AG09319 (cell line): ENCODE data around the gene CHST13.

Experiments
- DNase-seq: peaks from one replicate; pipeline ENCODE4 v3.0.0-alpha.2; 2010; ENCODE audit warnings: low read depth; ENCODE audit errors: extremely low read depth
- TF ChIP-seq, protein P1 (sequence below): IDR thresholded peaks from 2 replicates; pipeline ENCODE4 v1.5.1; 2011; ENCODE audit warnings: low read depth, mild to moderate bottlenecking, inconsistent platforms, low read length, moderate library complexity

CHST13 gene

DNA sequence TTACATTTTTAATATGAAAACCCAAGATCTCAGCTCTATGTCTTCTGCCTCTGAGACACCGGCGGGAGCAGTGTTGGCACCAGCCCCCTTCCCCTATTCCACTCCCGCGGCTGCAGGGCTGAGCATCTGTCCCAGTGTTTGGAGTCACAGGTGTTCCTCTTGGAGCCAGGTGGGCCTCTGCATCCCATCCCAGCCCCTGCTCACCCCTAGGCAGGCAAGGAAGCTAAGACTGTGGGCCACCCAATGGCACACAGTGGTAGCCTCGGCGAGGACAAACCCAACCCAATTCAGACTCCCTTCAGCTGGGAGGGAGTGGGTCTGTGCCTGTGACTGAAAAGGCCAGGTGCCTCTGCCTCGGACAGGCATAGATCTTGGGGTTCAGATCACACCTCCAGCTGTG lies 3.1 kb downstream of the CHST13 start:
- no peak for DNase-seq
- TF ChIP-seq, protein P1, sequence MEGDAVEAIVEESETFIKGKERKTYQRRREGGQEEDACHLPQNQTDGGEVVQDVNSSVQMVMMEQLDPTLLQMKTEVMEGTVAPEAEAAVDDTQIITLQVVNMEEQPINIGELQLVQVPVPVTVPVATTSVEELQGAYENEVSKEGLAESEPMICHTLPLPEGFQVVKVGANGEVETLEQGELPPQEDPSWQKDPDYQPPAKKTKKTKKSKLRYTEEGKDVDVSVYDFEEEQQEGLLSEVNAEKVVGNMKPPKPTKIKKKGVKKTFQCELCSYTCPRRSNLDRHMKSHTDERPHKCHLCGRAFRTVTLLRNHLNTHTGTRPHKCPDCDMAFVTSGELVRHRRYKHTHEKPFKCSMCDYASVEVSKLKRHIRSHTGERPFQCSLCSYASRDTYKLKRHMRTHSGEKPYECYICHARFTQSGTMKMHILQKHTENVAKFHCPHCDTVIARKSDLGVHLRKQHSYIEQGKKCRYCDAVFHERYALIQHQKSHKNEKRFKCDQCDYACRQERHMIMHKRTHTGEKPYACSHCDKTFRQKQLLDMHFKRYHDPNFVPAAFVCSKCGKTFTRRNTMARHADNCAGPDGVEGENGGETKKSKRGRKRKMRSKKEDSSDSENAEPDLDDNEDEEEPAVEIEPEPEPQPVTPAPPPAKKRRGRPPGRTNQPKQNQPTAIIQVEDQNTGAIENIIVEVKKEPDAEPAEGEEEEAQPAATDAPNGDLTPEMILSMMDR: no peak

DNA sequence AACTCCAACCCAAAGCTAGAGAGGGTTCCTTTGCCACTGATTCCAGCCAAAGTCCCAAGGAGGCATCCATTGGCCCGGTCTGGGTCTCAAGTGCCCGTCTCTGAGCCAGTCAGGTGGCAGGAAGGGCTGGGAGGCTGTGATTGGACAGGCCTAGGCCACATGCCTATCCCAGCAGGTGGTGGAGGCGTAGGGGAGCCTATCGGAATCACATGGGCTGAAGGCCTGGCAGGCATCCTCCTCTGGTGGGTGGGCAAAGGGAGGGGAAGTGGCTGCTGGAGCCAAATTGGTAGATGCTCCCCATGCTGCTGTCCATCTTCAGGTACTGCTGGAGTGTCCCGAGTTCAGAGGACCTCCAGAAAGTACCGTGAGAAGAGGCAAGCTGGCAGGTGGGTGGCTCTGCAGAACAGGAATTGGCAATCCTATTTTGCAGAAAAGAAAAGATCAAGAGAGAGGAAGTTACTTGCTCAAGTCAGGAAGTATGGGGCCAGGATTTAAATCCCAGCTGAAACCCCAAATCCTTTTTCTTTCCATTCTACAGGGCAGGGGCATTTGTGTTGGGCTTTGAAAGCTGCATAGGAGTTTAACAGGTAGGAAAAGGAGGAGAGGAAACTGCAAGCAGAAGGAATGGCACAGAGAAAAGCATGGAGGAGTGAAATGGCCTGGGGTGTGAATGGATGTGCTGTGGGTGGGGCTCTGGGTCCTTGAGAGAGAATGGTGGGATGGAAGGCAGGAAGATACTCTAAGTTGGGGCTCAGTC lies 3.7 kb downstream of the CHST13 start:
- TF ChIP-seq, protein P1: no peak
- no peak for DNase-seq

DNA sequence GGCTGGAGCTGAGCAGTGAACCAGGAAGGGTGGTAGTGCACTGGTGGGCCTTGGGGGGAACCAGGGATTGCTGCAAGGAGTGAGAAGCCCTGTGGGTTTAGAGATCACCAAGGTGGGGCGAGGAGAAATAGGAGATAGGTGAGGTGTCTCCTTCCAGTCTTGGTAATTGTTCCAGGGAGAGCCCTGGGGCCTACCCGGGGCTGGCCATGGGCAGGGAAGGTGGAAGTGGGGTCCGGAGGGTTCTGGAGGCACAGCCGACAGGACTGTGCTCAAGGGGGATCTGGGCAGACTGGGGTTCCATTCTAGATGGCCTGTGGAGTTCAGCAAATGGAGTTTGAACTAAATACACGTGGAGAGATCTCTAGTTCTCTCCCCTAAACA lies 4.5 kb downstream of the CHST13 start:
- no peak for DNase-seq
- TF ChIP-seq, protein P1: no peak

DNA sequence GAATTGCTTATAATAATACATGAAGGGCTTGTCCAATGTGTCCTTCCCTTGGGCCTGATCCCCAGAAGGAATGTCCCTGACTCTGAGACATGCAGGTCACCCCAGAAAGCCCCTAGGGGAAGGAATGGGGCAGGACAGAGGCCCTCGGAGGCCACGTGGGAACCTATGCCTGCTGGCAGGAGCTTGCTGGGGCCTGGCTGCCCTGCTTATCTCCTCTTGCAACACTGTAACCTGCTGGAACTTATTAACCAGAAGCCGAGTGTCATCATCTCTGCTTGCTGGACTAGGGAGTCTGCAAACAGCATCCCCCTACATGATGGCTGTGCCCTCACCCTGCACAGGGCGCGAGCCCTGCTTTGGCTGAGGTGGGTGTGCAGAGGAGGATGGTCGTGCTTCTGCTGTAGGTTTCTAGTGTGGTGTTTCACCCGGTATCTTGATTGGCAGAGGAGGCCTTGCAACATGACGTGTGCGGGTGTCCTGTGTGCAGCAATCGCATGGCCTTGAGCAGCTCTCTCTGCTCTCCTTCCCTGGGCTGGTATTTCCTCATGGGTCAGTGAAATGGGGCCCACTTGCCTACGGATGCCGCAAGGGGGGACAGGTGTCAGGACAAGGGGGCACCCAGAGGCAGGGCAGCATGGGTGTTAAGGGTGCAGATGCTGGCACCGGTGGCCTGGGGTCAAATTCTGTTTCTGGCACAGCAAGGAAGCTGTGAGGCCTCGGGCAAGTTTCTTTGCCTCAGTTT lies 5.0 kb downstream of the CHST13 start:
- peak; percentile 30 for DNase-seq

DNA sequence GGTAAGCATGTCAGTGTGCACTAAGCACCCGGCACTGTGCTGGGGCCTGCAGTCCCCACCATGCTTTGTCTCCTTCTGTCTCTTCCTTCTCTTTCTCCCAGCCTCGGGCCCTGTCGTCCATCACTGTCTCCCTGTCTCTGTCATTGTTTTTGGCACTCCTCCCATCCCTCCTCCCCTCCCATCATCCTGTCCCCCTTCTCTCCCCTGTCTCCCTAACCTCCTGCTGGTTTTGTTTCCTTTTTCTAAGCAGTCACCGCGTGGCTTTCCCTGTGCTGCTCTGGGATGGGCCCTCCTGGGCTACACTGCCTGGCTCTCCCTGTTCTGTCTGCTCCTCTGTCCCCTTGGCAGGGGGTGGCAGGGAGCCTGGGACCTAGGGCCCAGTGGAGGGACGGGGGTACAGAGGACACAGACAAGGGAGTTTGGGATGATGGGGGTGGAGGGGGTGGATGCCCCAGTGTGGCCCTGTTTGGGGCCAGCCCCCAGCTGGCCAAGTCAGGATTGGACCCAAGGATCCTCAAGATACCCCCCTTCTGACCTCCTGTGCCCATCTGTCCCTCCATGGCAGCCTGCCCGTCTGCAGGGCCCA lies 5.7 kb downstream of the CHST13 start:
- TF ChIP-seq, protein P1: no peak
- DNase-seq: no peak

More for the DNA sequence above, 5.0 kb downstream of the CHST13 start:
- TF ChIP-seq, protein P1: peak; percentile 23

DNA sequence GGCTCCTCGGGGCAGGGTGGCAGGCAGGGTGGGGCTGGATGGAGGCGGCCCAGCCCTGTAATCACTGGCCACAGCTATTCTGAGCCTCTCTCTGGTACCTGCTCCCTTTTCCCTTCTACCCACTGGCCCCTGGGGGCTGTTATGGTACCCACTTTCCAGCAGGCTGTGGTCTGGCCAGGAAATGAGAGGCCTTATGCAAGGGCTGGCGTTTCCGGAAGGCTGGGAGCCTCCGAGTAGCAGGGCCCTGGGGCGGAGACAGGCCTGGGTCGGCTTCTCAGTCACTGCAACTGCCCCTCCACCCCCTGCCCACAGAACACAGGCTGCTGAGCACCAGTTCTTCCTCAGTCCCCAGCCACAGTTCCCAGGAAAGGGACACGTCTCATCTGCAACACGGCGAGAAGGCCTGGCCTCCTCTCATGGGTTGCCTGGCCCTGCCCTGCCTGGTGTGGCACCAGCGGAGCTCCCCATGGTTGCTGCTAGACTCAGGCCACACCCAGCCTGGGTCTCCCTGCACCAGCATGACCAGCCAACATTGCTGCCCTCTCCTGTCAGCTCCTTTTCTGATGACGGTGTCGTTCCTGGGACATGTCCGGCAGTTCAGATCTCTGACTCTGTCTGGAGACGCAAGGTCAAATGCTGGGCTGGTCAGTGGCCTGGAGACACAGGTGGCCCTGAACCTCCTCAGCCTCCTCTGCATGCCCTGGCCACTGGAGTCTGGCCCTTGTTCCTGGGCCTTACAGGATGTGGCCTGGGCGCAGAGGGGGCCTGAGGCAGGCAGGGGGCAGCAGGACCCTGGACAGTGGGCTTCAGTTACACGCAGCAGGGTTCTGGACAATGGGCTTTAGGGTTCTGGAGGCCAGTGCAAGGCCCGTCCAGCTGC lies 6.5 kb downstream of the CHST13 start:
- TF ChIP-seq, protein P1: no peak
- DNase-seq: no peak
